HepG2 (cell line): Measurements from ENCODE around the gene GAL3ST3. TPM values are rescaled to one million over a fixed set of nuclear protein-coding genes. Genes with fewer than 3 reads are reported as not detected.
A peak's percentile ranks its signal among the peaks of the same experiment; 100 is the strongest.

Experiments
- ATAC-seq: fragments of 200-7000 bp; cut with Tn5 transposase; 3 replicates; pipeline ENCODE4 v1.9.1; 2020; ENCODE audit warnings: mild to moderate bottlenecking, moderate library complexity
- BruUV-seq: library from RNA; stranded (reverse); fragments of 400-500 nt; replicated peaks from 2 replicates; lab custom pipeline; 2021; lab: Mats Ljungman, UMichigan
- CTCF ChIA-PET: fragments of 300-600 bp; formaldehyde crosslinking; extraction: SDS; loops from one replicate; lab custom pipeline; 2021; ENCODE audit warnings: low total read pairs, inconsistent platforms, low intra/inter-chr PET ratio; lab: Yijun Ruan, JAX
- POLR2A ChIA-PET: fragments of 350-600 bp; sonication (Branson Sonifier 250); formaldehyde crosslinking; loops from one replicate; lab custom pipeline; 2020; ENCODE audit warnings: antibody characterized with exemption, inconsistent platforms; lab: Yijun Ruan, JAX
- DNase-seq: peaks from one replicate; pipeline ENCODE4 v3.0.0-alpha.2; 2015; ENCODE audit warnings: low spot score
- FAIRE-seq: peaks from 3 replicates; lab custom pipeline; 2011; peaks lifted over from hg19 to GRCh38; lab: Jason Lieb, UNC
- H2AFZ ChIP-seq: one replicate; pipeline ENCODE4 v1.6.1; 2011; ENCODE audit warnings: low read length, inconsistent platforms
- H3K27ac ChIP-seq: fragments of 300-600 bp; 3 replicates; pipeline ENCODE4 v1.8.0; 2011; ENCODE audit warnings: mixed run types, mild to moderate bottlenecking, mixed read lengths, low read length, inconsistent platforms; ENCODE audit not compliant: insufficient read depth; ENCODE audit errors: extremely low read length
- H3K27me3 ChIP-seq, 2 experiments: fragments of 200-600 bp in 1 of 2; 2 replicates in 1 of 2; 3 replicates in 1 of 2; pipeline versions ENCODE4 v1.6.0 to v1.8.0; 2011; ENCODE audit warnings: low read length in 2 of 2, mild to moderate bottlenecking in 2 of 2, moderate library complexity in 2 of 2, inconsistent platforms in 1 of 2; ENCODE audit not compliant: insufficient read depth in 2 of 2, control insufficient read depth in 1 of 2
- H3K36me3 ChIP-seq, 2 experiments: fragments of 200-600 bp in 1 of 2; replicated peaks in 1 of 2; 2 replicates in 1 of 2; 3 replicates in 1 of 2; pipeline versions ENCODE4 v1.5.1 to v1.8.0; 2011; ENCODE audit warnings: low read length in 2 of 2, inconsistent platforms in 1 of 2; ENCODE audit not compliant: insufficient read depth in 2 of 2, control insufficient read depth in 1 of 2
- H3K4me1 ChIP-seq: 2 replicates; pipeline ENCODE4 v1.5.1; 2012; ENCODE audit warnings: low read length, inconsistent platforms; ENCODE audit not compliant: insufficient read depth
- H3K4me2 ChIP-seq: 2 replicates; pipeline ENCODE4 v1.6.0; 2011; ENCODE audit warnings: low read depth, low read length, inconsistent platforms
- H3K4me3 ChIP-seq, 3 experiments: fragments of 200-600 bp in 1 of 3; sonication (generic), shearing (Covaris generic) in 1 of 3; replicated peaks in 1 of 3; 2 replicates each; pipeline ENCODE4 v1.5.1; 2011 to 2016; ENCODE audit warnings: low read length in 3 of 3, inconsistent platforms in 2 of 3, low read depth in 2 of 3, mild to moderate bottlenecking in 2 of 3, control low read depth in 1 of 3, mixed read lengths in 1 of 3; ENCODE audit not compliant: insufficient read depth in 1 of 3
- H3K79me2 ChIP-seq: one replicate; pipeline ENCODE4 v1.6.1; 2011; ENCODE audit warnings: low read length, inconsistent platforms; ENCODE audit not compliant: insufficient read depth
- H3K9ac ChIP-seq: 2 replicates; pipeline ENCODE4 v1.6.0; 2011; ENCODE audit warnings: mild to moderate bottlenecking, low read depth, low read length, inconsistent platforms; ENCODE audit not compliant: insufficient read depth
- H3K9me3 ChIP-seq: 2 replicates; pipeline ENCODE4 v1.5.1; 2012; ENCODE audit warnings: mild to moderate bottlenecking, low read length
- H4K20me1 ChIP-seq: 2 replicates; pipeline ENCODE4 v1.6.0; 2011; ENCODE audit warnings: inconsistent platforms, mild to moderate bottlenecking, low read length, moderate library complexity; ENCODE audit not compliant: insufficient read depth
- HDAC2 ChIP-seq: sonication (generic); formaldehyde crosslinking; IDR thresholded peaks from 2 replicates; pipeline ENCODE4 v1.4.0; 2020; ENCODE audit warnings: missing genetic modification reagents
- NONO ChIP-seq, 2 experiments: fragments of 450-650 bp in 1 of 2; sonication (generic) in 1 of 2; formaldehyde crosslinking in 1 of 2; IDR thresholded peaks in 1 of 2; conservative IDR thresholded peaks in 1 of 2; 2 replicates each; pipeline versions ENCODE4 v1.6.1 to v1.8.0; 2017 to 2022; ENCODE audit warnings: mild to moderate bottlenecking in 1 of 2, missing genetic modification reagents in 1 of 2, moderate library complexity in 1 of 2
- PPARG ChIP-seq: conservative IDR thresholded peaks from 2 replicates; pipeline ENCODE4 v1.6.1; 2016; ENCODE audit warnings: missing biosample characterization, missing genetic modification reagents
- RXRA ChIP-seq: sonication (generic); formaldehyde crosslinking; IDR thresholded peaks from 2 replicates; pipeline ENCODE4 v1.5.1; 2020; ENCODE audit warnings: missing genetic modification reagents
- RXRB ChIP-seq: IDR thresholded peaks from 2 replicates; pipeline ENCODE4 v1.6.1; 2016; ENCODE audit warnings: borderline replicate concordance, missing genetic modification reagents, missing compliant biosample characterization
- ZNF354B ChIP-seq: sonication (generic); formaldehyde crosslinking; IDR thresholded peaks from 2 replicates; pipeline ENCODE4 v1.8.0; 2022; ENCODE audit warnings: mild to moderate bottlenecking, missing genetic modification reagents
- ZNF44 ChIP-seq: sonication (generic); formaldehyde crosslinking; IDR thresholded peaks from 2 replicates; pipeline ENCODE4 v1.5.1; 2020; ENCODE audit warnings: mild to moderate bottlenecking, missing genetic modification reagents
- ZNF747 ChIP-seq: sonication (generic); formaldehyde crosslinking; IDR thresholded peaks from 2 replicates; pipeline ENCODE4 v1.8.1; 2023; ENCODE audit warnings: missing genetic modification reagents, mild to moderate bottlenecking, borderline replicate concordance
- ZNF776 ChIP-seq: sonication (generic); formaldehyde crosslinking; IDR thresholded peaks from 2 replicates; pipeline ENCODE4 v1.4.0; 2020; ENCODE audit warnings: mild to moderate bottlenecking, missing genetic modification reagents
- WGBS: methylation state at CpG from one replicate; pipeline ENCODE4 v1.1.6; 2017; ENCODE audit warnings: low lambda C conversion rate; 5-methylcytosine and 5-hydroxymethylcytosine counted together
- in situ Hi-C: cut with HindIII; loops from 2 replicates; pipeline ENCODE4 v1.10.0; 2017; ENCODE audit warnings: low pct_unique_long_range_greater_than_20kb; ENCODE audit not compliant: extremely low pct_ligation_motif_present
- intact Hi-C: fragments of 100-400 bp; cut with micrococcal nuclease; formaldehyde crosslinking; loops from one replicate; pipeline ENCODE4 v1.10.0; 2022; ENCODE audit not compliant: unreplicated experiment
- polyA plus RNA-seq, 8 experiments: library from polyadenylated mRNA; depleted of rRNA in 3 of 8; stranded (reverse) in 7 of 8; unstranded in 1 of 8; fragments of >200 nt; fragmentation: Illumina TruSeq in 4 of 8; extraction: Trizol in 4 of 8; gene quantifications; 2 replicates each; pipeline versions ENCODE4 v1.2.1 to v1.2.3, GENCODE V29; 2011 to 2016; ENCODE audit warnings: low read depth in 4 of 8, missing spikeins in 1 of 8, mixed read lengths in 1 of 8; ENCODE audit not compliant: insufficient read depth in 1 of 8
- total RNA-seq, 5 experiments: library from RNA; depleted of rRNA; stranded (reverse); fragments of >200 nt; fragmentation: Illumina TruSeq; extraction: Trizol; gene quantifications; 2 replicates each; pipeline ENCODE4 v1.2.3, GENCODE V29; 2016; ENCODE audit warnings: low read depth in 1 of 5
- TF ChIP-seq, protein P1 (sequence below): IDR thresholded peaks from 2 replicates; pipeline ENCODE4 v1.4.0; 2020; ENCODE audit warnings: mild to moderate bottlenecking, missing genetic modification reagents
- TF ChIP-seq, protein P2 (sequence below): sonication (generic); formaldehyde crosslinking; IDR thresholded peaks from 2 replicates; pipeline ENCODE4 v1.4.0; 2020; ENCODE audit warnings: mild to moderate bottlenecking, low read depth, missing genetic modification reagents

GAL3ST3 gene
- total and polyA plus RNA-seq, 2 of the 13 experiments (the other 11 are each of a cell fraction or from before 2014, with no cell fraction given): not detected

GRCh38 chr11:66039765-66040164 lies 9.2 kb downstream of the GAL3ST3 start:
- 52% methylated on average over 3 of the region's 3 CpGs for WGBS
- Histone ChIP-seq H3K36me3 (no peaks in the 10 kb centered on the region), H3K4me3 (no peak overlapping the region), H2AFZ (no peak overlapping the region), H3K27ac (no peak overlapping the region), H4K20me1 (no peaks in the 10 kb centered on the region)
- CTCF ChIA-PET: no interaction called here
- in situ Hi-C loops: no loop called here
- TF ChIP-seq HDAC2 (CRISPR knock-in tag): no peak
- TF ChIP-seq NONO (IDR thresholded peaks at IDR 0.05): no peak
- TF ChIP-seq NONO (CRISPR knock-in tag; conservative IDR thresholded peaks at IDR 0.05): no peak
- TF ChIP-seq, all 625 proteins: peak for 0
- intact Hi-C loops: no loop called here
- Histone ChIP-seq H3K9me3 (no peaks in the 10 kb centered on the region), H3K4me2 (no peak overlapping the region), H3K9ac (no peak overlapping the region), H3K27me3 (peaks cover 8 to 11% of the 10 kb centered on the region in 2 experiments; a peak in 2 of 5 replicates), H3K79me2 (no peaks in the 10 kb centered on the region), H3K4me1 (peaks cover 13% of the 10 kb centered on the region)
- DNase-seq: no peak
- no peak for ATAC-seq
- POLR2A ChIA-PET: interaction anchor here (1.2 kb wide), 1 partner anchor 12 kb away, joined by 4 read pairs; the partner anchor contains the start of gene SF3B2
- no peak for FAIRE-seq
- BruUV-seq: no TSS peak

DNA sequence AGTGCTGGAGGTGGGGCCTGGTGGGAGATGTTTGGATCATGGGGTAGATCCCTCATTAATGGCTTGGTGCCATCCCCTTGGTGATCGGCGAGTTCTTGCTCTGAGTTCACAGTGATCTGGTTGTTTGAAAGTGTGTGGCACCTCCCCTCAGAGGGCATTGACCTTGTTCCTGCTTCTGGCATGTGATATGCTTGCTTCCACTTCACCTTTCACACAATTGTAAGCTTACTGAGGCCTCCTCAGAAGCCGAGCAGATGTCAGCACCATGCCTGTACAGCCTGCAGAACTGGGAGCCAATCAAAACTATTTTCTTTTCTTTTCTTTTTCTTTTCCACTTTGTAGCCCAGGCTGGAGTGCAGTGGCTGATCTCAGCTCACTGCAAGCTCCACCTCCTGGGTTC lies 11.6 kb downstream of the GAL3ST3 start:
- Histone ChIP-seq H3K4me2 (0 out of 2 replicates have a peak overlapping the region, but pooled peaks have one; percentile 10), H4K20me1 (no peaks in the 10 kb centered on the region), H3K9ac (no peak overlapping the region), H3K79me2 (no peaks in the 10 kb centered on the region)
- POLR2A ChIA-PET: no interaction called here
- 38% methylated on average over 3 of the region's 3 CpGs for WGBS
- no peak; the same call in 2 of the 3 replicates for ATAC-seq
- TF ChIP-seq, protein P1, sequence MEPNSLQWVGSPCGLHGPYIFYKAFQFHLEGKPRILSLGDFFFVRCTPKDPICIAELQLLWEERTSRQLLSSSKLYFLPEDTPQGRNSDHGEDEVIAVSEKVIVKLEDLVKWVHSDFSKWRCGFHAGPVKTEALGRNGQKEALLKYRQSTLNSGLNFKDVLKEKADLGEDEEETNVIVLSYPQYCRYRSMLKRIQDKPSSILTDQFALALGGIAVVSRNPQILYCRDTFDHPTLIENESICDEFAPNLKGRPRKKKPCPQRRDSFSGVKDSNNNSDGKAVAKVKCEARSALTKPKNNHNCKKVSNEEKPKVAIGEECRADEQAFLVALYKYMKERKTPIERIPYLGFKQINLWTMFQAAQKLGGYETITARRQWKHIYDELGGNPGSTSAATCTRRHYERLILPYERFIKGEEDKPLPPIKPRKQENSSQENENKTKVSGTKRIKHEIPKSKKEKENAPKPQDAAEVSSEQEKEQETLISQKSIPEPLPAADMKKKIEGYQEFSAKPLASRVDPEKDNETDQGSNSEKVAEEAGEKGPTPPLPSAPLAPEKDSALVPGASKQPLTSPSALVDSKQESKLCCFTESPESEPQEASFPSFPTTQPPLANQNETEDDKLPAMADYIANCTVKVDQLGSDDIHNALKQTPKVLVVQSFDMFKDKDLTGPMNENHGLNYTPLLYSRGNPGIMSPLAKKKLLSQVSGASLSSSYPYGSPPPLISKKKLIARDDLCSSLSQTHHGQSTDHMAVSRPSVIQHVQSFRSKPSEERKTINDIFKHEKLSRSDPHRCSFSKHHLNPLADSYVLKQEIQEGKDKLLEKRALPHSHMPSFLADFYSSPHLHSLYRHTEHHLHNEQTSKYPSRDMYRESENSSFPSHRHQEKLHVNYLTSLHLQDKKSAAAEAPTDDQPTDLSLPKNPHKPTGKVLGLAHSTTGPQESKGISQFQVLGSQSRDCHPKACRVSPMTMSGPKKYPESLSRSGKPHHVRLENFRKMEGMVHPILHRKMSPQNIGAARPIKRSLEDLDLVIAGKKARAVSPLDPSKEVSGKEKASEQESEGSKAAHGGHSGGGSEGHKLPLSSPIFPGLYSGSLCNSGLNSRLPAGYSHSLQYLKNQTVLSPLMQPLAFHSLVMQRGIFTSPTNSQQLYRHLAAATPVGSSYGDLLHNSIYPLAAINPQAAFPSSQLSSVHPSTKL: no peak
- peak; percentile 85 for TF ChIP-seq RXRB
- no peak for TF ChIP-seq ZNF44 (CRISPR knock-in tag)
- TF ChIP-seq, protein P2, sequence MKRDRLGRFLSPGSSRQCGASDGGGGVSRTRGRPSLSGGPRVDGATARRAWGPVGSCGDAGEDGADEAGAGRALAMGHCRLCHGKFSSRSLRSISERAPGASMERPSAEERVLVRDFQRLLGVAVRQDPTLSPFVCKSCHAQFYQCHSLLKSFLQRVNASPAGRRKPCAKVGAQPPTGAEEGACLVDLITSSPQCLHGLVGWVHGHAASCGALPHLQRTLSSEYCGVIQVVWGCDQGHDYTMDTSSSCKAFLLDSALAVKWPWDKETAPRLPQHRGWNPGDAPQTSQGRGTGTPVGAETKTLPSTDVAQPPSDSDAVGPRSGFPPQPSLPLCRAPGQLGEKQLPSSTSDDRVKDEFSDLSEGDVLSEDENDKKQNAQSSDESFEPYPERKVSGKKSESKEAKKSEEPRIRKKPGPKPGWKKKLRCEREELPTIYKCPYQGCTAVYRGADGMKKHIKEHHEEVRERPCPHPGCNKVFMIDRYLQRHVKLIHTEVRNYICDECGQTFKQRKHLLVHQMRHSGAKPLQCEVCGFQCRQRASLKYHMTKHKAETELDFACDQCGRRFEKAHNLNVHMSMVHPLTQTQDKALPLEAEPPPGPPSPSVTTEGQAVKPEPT: no peak
- TF ChIP-seq ZNF747: no peak
- no peak for TF ChIP-seq ZNF354B (CRISPR knock-in tag)
- peak; percentile 54; the same call in 1 of the 2 replicates for TF ChIP-seq ZNF776
- peak; percentile 61; the same call in 1 of the 2 replicates for TF ChIP-seq RXRA (CRISPR knock-in tag)
- TF ChIP-seq PPARG (CRISPR knock-in tag): peak; percentile 75
- TF ChIP-seq, all 625 proteins: peak for 4
- FAIRE-seq (no peak), DNase-seq (no peak)
- Histone ChIP-seq H3K4me1 (peaks cover 8% of the 10 kb centered on the region; the same call in 1 of the 2 replicates), H3K27ac (no peak overlapping the region), H3K36me3 (no peaks in the 10 kb centered on the region), H2AFZ (no peak overlapping the region), H3K9me3 (no peaks in the 10 kb centered on the region), H3K4me3 (no peak overlapping the region), H3K27me3 (peaks cover 8 to 11% of the 10 kb centered on the region in 2 experiments; a peak in 2 of 5 replicates)
- in situ Hi-C loops: no loop called here
- CTCF ChIA-PET: no interaction called here
- BruUV-seq: no TSS peak
- intact Hi-C loops: no loop called here
